Astrocyte of the spinal cord (primary cell): ENCODE data around the gene TOR3A.

Experiments used
- DNase-seq: peaks from one replicate; pipeline ENCODE4 v3.0.0; 2011; ENCODE audit warnings: low read depth, low spot score
- H3K4me3 ChIP-seq: 2 replicates; pipeline ENCODE4 v1.5.1; 2011; ENCODE audit warnings: low read depth, mild to moderate bottlenecking, low read length, moderate library complexity
- in situ Hi-C: cut with HindIII; loops from 2 replicates; pipeline ENCODE4 v1.10.0; 2017; ENCODE audit warnings: low sequenced_read_pairs
- TF ChIP-seq, protein P1 (sequence below): IDR thresholded peaks from 2 replicates; pipeline ENCODE4 v1.5.1; 2012; ENCODE audit warnings: low read depth, mild to moderate bottlenecking, low read length, inconsistent platforms

The TOR3A gene

DNA sequence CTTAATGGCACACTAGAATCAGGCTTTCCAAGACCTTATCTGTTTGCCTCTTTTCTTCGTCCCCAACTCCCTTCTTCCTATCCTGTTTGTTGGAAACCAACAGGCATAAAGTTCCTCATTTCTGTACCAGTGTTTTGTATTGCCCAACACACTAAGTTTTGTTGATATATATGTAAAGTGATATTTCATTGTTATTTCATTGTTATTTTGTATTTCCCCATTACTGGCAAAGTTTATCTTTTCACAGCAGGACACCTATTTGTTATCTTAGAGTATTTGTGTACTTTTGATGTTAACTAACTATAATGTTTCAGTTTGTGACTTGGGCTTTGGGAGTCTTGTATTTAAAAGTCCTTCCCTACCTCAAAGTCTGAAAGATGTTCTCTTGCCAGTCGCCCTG is 29.1 kb upstream of the TOR3A start:
- no peak overlapping the region for H3K4me3 ChIP-seq
- in situ Hi-C loops = no loop called here
- TF ChIP-seq, protein P1, sequence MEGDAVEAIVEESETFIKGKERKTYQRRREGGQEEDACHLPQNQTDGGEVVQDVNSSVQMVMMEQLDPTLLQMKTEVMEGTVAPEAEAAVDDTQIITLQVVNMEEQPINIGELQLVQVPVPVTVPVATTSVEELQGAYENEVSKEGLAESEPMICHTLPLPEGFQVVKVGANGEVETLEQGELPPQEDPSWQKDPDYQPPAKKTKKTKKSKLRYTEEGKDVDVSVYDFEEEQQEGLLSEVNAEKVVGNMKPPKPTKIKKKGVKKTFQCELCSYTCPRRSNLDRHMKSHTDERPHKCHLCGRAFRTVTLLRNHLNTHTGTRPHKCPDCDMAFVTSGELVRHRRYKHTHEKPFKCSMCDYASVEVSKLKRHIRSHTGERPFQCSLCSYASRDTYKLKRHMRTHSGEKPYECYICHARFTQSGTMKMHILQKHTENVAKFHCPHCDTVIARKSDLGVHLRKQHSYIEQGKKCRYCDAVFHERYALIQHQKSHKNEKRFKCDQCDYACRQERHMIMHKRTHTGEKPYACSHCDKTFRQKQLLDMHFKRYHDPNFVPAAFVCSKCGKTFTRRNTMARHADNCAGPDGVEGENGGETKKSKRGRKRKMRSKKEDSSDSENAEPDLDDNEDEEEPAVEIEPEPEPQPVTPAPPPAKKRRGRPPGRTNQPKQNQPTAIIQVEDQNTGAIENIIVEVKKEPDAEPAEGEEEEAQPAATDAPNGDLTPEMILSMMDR = no peak
- no peak for DNase-seq

DNA sequence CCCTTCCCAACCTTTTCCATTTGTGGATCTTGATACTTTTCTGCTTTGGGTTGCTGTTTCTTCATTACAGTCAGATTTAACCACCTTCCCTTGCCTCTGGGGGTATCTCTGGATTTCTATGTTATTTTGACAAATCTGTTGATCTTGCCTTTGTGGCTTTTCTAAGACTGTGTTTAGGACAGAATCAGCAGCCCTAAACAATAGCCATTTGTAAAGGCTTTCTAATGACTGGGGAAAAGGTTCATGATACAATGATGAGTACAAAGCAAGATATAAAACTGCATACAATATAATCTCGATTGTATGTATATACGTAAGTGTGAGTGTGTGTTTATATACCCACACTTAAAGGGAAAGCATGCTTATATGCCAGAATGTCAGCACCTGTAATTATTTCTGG is 28.4 kb upstream of the TOR3A start:
- TF ChIP-seq, protein P1 = no peak
- DNase-seq = no peak
- no peak overlapping the region for H3K4me3 ChIP-seq
- in situ Hi-C loops = no loop called here

DNA sequence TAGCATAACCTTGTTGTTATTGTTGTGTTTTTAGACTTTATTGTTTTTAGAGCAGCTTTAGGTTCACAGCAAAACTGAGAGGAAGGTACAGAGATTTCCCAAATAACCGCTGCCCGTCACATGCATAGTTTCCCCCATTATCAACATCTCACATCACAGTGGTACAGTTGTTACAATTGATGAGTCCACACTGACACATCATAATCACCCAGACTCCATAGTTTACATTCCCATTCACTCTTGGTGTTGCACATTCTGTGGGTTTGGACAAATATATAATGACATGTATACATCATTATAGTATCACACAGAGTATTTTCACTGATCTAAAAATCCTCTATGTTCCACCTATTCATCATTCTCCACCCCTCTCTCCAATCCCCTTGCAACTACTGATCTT is 25.9 kb upstream of the TOR3A start:
- no peak overlapping the region for H3K4me3 ChIP-seq
- DNase-seq = no peak
- TF ChIP-seq, protein P1 = no peak
- in situ Hi-C loops = no loop called here

DNA sequence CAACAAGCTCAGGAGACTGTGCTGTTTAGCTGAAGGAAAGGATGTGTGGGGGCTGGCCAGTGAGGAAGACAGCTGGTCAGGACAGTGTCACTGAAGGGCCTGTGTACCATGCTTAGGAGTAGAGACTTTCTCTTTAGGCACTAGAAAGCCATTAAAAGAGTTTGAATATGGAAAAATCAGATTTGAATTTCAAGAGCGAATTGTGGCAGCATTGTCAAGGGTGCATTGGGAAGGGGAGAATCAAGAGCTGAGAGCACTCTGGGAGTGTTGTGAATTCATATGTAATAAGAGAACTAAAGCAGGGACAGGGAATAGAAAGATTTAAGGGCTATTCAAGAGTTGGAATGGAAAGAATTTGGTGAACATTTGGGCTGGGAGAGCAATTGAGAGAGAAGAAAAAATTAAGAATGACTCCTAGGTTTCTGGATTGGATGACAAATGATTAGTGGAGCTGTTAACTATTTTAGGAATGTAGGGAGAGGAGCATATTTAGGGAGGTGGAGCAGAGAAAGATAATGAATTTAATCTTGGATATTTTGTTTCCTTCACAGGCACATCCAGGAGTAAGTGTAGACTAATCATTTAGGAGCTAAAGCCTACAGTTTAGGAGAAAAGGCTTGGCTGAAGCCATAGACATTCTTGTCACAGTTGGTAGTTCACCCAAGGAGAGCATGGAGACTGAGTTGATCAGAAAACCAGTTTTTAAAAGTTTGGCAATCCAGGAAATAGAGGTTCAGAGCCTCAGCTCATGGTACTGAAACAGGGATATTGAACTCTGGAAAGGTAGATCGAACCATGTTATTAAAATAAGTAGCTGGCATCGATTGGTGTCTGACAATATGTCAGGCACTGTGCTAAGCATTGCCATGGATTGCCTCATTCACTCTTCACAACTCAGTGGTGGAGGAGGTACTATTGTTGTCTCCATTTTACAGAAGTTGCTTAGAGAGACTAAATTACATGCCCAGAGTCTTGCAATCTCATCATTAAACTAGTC is 23.1 kb upstream of the TOR3A start:
- H3K4me3 ChIP-seq = no peak overlapping the region
- in situ Hi-C loops = no loop called here
- TF ChIP-seq, protein P1 = no peak
- DNase-seq = no peak

DNA sequence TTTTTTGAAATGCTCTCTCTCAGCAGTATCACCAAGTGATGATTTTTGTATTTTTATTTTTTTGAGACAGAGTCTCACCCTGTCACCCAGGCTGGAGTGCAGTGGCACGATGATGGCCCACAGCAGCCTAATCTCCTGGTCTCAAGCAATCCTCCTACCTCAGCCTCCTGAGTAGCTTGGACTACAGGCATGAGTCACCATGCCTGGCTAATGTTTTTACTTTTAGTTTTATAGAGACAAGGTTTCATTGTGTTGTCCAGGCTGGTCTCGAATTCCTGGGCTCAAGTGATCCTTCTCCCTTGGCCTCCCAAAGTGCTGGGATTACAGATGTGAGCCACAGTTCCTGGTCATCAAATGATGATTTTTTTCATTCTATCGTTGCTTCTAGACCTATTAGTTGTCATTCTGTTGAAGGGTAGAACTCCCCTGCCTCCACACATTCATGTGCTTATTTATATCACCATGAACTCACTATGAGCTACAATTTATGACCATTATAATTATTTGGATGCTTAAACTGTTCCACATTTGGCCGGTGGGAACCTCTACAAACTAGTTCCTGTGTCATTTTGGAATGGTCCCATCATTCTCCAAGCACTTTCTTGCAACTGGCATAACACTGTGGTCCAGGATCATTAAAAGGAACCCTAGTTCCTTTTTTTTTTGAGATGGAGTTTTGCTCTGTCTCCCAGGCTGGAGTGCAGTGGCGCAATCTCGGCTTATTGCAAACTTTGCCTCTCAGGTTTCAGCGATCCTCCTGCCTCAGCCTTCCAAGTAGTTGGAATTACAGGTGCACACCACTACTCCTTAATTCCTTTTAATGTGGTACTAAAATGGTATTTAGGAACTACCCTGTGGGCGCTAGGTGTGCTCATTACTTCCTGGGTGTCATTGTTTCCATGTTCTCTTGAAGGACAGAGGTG is 20.2 kb upstream of the TOR3A start:
- TF ChIP-seq, protein P1 = no peak
- DNase-seq = no peak
- H3K4me3 ChIP-seq = no peak overlapping the region
- in situ Hi-C loops = no loop called here

DNA sequence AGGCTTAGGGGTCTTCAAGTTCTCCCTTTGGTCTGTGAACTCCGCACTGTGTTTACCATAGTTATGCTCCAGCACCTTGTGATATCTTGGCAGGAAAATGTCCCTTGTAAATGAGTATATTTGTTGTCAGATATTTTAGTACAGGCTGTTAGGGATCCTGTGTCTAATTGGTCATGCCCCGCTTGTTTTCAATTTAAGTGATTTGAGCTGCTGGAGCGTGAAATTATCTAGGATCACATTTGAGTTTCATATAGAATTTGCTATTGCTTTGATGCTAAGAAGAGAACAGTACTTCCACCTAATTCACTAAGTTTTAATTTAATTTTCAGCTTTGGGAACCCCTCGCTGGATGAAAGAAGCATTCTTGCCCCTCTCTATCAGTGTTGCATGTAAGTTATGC is 15.4 kb upstream of the TOR3A start:
- in situ Hi-C loops = no loop called here
- TF ChIP-seq, protein P1 = no peak
- no peak overlapping the region for H3K4me3 ChIP-seq
- no peak for DNase-seq
